ENCODE results near the gene CRYGN.

- TF ChIP-seq POLR2A (IDR thresholded peaks at IDR 0.05) (no peak), CTCF (IDR thresholded peaks at IDR 0.05) (no peak), POLR2AphosphoS5 (IDR thresholded peaks at IDR 0.05) (no peak)
These were observed 4.0 kb downstream of the CRYGN start for GRCh38 chr7:151435971-151436370.
